HEK293 (cell line): ENCODE results near the gene QDPR.
A peak's percentile ranks its signal among the peaks of the same experiment; 100 is the strongest.

ENCODE experiments used
- KLF1 ChIP-seq: fragments of 450-650 bp; formaldehyde crosslinking; IDR thresholded peaks from 2 replicates; pipeline ENCODE4 v1.5.1; 2016; ENCODE audit warnings: missing biosample characterization, missing genetic modification characterization
- KLF7 ChIP-seq: fragments of 450-650 bp; formaldehyde crosslinking; IDR thresholded peaks from 2 replicates; pipeline ENCODE4 v1.5.1; 2016; ENCODE audit warnings: missing biosample characterization, missing genetic modification characterization, borderline replicate concordance
- REST ChIP-seq: fragments of 450-650 bp; formaldehyde crosslinking; IDR thresholded peaks from 2 replicates; pipeline ENCODE4 v1.5.1; 2016; ENCODE audit warnings: missing biosample characterization, missing genetic modification characterization
- SCRT1 ChIP-seq: fragments of 450-650 bp; formaldehyde crosslinking; IDR thresholded peaks from 2 replicates; pipeline ENCODE4 v1.5.1; 2016; ENCODE audit warnings: missing biosample characterization, missing genetic modification characterization, borderline replicate concordance
- TCF7L2 ChIP-seq: IDR thresholded peaks from 2 replicates; pipeline ENCODE4 v1.6.1; 2011; ENCODE audit warnings: low read depth, mild to moderate bottlenecking, inconsistent platforms, low read length, moderate library complexity, borderline replicate concordance
- ZBTB1 ChIP-seq: fragments of 450-650 bp; formaldehyde crosslinking; IDR thresholded peaks from 2 replicates; pipeline ENCODE4 v1.5.1; 2016; ENCODE audit warnings: missing biosample characterization, missing genetic modification characterization
- ZBTB20 ChIP-seq: fragments of 450-650 bp; formaldehyde crosslinking; IDR thresholded peaks from 2 replicates; pipeline ENCODE4 v1.5.1; 2016; ENCODE audit warnings: missing biosample characterization, missing genetic modification characterization
- ZBTB26 ChIP-seq: fragments of 450-650 bp; formaldehyde crosslinking; optimal IDR thresholded peaks from 2 replicates; pipeline ENCODE3; 2016; ENCODE audit warnings: missing biosample characterization, mild to moderate bottlenecking, missing genetic modification characterization
- ZEB2 ChIP-seq: fragments of 450-650 bp; formaldehyde crosslinking; IDR thresholded peaks from 2 replicates; pipeline ENCODE4 v1.5.1; 2016; ENCODE audit warnings: missing biosample characterization, missing genetic modification characterization
- ZNF133 ChIP-seq: fragments of 450-650 bp; formaldehyde crosslinking; IDR thresholded peaks from 2 replicates; pipeline ENCODE4 v1.5.1; 2016; ENCODE audit warnings: missing biosample characterization, missing genetic modification characterization
- ZNF140 ChIP-seq: fragments of 450-650 bp; formaldehyde crosslinking; IDR thresholded peaks from 2 replicates; pipeline ENCODE4 v1.5.1; 2016; ENCODE audit warnings: missing biosample characterization, missing genetic modification characterization
- ZNF146 ChIP-seq: fragments of 450-650 bp; formaldehyde crosslinking; IDR thresholded peaks from 2 replicates; pipeline ENCODE4 v1.5.1; 2016; ENCODE audit warnings: missing biosample characterization, missing genetic modification characterization
- ZNF174 ChIP-seq: fragments of 450-650 bp; formaldehyde crosslinking; IDR thresholded peaks from 2 replicates; pipeline ENCODE4 v1.5.0; 2017; ENCODE audit warnings: missing biosample characterization, mild to moderate bottlenecking, missing genetic modification characterization
- ZNF18 ChIP-seq: fragments of 450-650 bp; formaldehyde crosslinking; IDR thresholded peaks from 2 replicates; pipeline ENCODE4 v1.5.1; 2016; ENCODE audit warnings: missing biosample characterization, missing genetic modification characterization
- ZNF214 ChIP-seq: fragments of 450-650 bp; formaldehyde crosslinking; IDR thresholded peaks from 2 replicates; pipeline ENCODE4 v1.5.1; 2017; ENCODE audit warnings: missing biosample characterization, mild to moderate bottlenecking, missing genetic modification characterization, borderline replicate concordance
- ZNF23 ChIP-seq: fragments of 450-650 bp; formaldehyde crosslinking; IDR thresholded peaks from 2 replicates; pipeline ENCODE4 v1.5.1; 2016; ENCODE audit warnings: missing biosample characterization, missing genetic modification characterization, borderline replicate concordance
- ZNF266 ChIP-seq: fragments of 450-650 bp; formaldehyde crosslinking; IDR thresholded peaks from 2 replicates; pipeline ENCODE4 v1.5.1; 2016; ENCODE audit warnings: missing biosample characterization, missing genetic modification characterization, low read depth
- ZNF280D ChIP-seq: fragments of 450-650 bp; formaldehyde crosslinking; IDR thresholded peaks from 2 replicates; pipeline ENCODE4 v1.5.1; 2016; ENCODE audit warnings: missing biosample characterization, missing genetic modification characterization
- ZNF324 ChIP-seq: fragments of 450-650 bp; formaldehyde crosslinking; IDR thresholded peaks from 2 replicates; pipeline ENCODE4 v1.5.1; 2016; ENCODE audit warnings: missing biosample characterization, missing genetic modification characterization
- ZNF426 ChIP-seq: fragments of 450-650 bp; formaldehyde crosslinking; IDR thresholded peaks from 2 replicates; pipeline ENCODE4 v1.5.1; 2017; ENCODE audit warnings: missing biosample characterization, missing genetic modification characterization, mild to moderate bottlenecking, inconsistent platforms, moderate library complexity
- ZNF433 ChIP-seq: fragments of 450-650 bp; formaldehyde crosslinking; IDR thresholded peaks from 2 replicates; pipeline ENCODE4 v1.5.1; 2016; ENCODE audit warnings: missing biosample characterization, missing genetic modification characterization, low read depth
- ZNF510 ChIP-seq: fragments of 450-650 bp; formaldehyde crosslinking; IDR thresholded peaks from 2 replicates; pipeline ENCODE4 v1.5.1; 2018; ENCODE audit warnings: mild to moderate bottlenecking, missing genetic modification characterization, missing biosample characterization; ENCODE audit not compliant: insufficient replicate concordance
- ZNF555 ChIP-seq: fragments of 450-650 bp; formaldehyde crosslinking; conservative IDR thresholded peaks from 2 replicates; pipeline ENCODE4 v1.5.1; 2017; ENCODE audit warnings: missing biosample characterization, mild to moderate bottlenecking, missing genetic modification characterization, inconsistent platforms
- ZNF558 ChIP-seq: fragments of 450-650 bp; formaldehyde crosslinking; IDR thresholded peaks from 2 replicates; pipeline ENCODE4 v1.5.1; 2016; ENCODE audit warnings: missing biosample characterization, missing genetic modification characterization
- ZNF629 ChIP-seq: fragments of 450-650 bp; formaldehyde crosslinking; IDR thresholded peaks from 2 replicates; pipeline ENCODE4 v1.5.1; 2017; ENCODE audit warnings: missing biosample characterization, missing genetic modification characterization
- ZNF660 ChIP-seq: fragments of 450-650 bp; IDR thresholded peaks from 2 replicates; pipeline ENCODE4 v1.5.1; 2018; ENCODE audit warnings: missing biosample characterization, mild to moderate bottlenecking, missing genetic modification characterization
- ZNF747 ChIP-seq: fragments of 450-650 bp; formaldehyde crosslinking; IDR thresholded peaks from 2 replicates; pipeline ENCODE4 v1.5.1; 2016; ENCODE audit warnings: missing biosample characterization, missing genetic modification characterization
- ZNF777 ChIP-seq: fragments of 450-650 bp; formaldehyde crosslinking; IDR thresholded peaks from 2 replicates; pipeline ENCODE4 v1.5.1; 2017; ENCODE audit warnings: missing biosample characterization, missing genetic modification characterization, borderline replicate concordance
- ZNF785 ChIP-seq: fragments of 450-650 bp; formaldehyde crosslinking; IDR thresholded peaks from 2 replicates; pipeline ENCODE4 v1.5.1; 2016; ENCODE audit warnings: missing biosample characterization, missing genetic modification characterization
- ZSCAN23 ChIP-seq: fragments of 450-650 bp; formaldehyde crosslinking; IDR thresholded peaks from 2 replicates; pipeline ENCODE4 v1.5.1; 2016; ENCODE audit warnings: missing biosample characterization, missing genetic modification characterization

The QDPR gene

DNA sequence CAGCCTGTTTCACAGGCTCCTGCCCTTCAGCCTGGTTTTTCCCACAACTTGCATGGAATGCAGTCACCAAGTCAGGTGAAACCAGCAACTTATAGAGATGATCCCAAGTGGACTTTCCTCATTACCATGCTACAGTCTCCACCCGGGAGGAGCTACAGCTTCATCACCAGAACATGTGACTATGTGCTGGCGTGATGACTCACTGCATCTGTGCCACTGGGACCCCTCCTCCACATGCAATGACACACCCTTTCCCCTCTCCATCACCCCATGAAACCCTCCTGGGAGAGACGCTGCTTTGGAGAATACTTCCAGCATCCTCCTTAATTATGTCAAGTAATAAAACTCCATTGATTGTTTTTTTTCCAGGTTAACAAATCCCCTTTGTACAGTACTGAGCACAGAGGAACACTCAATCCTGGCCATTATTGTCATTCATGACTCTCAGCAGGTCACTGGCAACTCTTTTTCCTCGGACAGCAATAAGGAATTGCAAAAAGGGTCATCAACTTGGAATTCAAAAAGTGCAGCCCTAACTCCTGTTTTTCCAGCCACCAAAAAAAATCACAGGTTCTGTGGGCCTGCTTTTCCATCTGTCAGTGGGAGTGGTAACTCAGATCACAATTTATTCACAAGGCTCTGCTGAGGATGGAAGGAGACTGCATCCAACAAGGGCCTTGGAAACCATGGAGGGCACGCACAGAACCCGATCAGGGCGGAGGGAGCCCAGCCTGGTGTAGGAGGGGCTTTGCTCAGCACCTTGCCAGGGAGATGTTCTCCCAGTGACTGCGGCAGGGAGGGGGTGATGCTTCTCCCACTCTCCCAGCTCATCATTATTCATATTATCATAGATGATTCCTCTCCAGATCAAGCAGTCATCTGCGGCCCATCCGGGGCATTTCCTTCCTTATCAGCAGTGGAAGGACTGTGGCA, 17.4 kb downstream of the QDPR start (continued):
- TF ChIP-seq ZNF558 (tag by site-specific recombination): peak; percentile 33; the same call in 1 of the 2 replicates
- TF ChIP-seq ZNF140 (tag by site-specific recombination): no peak
- no peak for TF ChIP-seq ZNF555
- no peak for TF ChIP-seq KLF7 (tag by site-specific recombination)
- no peak for TF ChIP-seq ZNF23 (tag by site-specific recombination)
- TF ChIP-seq ZNF280D (tag by site-specific recombination): no peak
- peak; percentile 75; the same call in 1 of the 2 replicates for TF ChIP-seq ZEB2 (tag by site-specific recombination)
- no peak for TF ChIP-seq ZNF133 (tag by site-specific recombination)
- no peak for TF ChIP-seq REST (tag by site-specific recombination)
- TF ChIP-seq ZNF18 (tag by site-specific recombination): no peak
- no peak for TF ChIP-seq ZNF214 (tag by site-specific recombination)
- 0 out of 2 replicates have a peak, but pooled peaks have one; percentile 34 for TF ChIP-seq ZNF324 (tag by site-specific recombination)
- TF ChIP-seq ZBTB1: no peak
- peak; percentile 72 for TF ChIP-seq KLF1 (tag by site-specific recombination)
- TF ChIP-seq ZNF785 (tag by site-specific recombination): no peak
- TF ChIP-seq ZBTB20 (tag by site-specific recombination): no peak
- TF ChIP-seq SCRT1 (tag by site-specific recombination): no peak
- no peak for TF ChIP-seq ZNF510 (tag by site-specific recombination)
- TF ChIP-seq ZNF146: no peak
- no peak for TF ChIP-seq ZNF426 (tag by site-specific recombination)
- TF ChIP-seq ZNF660: peak; percentile 69
- TF ChIP-seq ZNF777 (tag by site-specific recombination): no peak
- TF ChIP-seq TCF7L2: no peak
- TF ChIP-seq ZNF629 (tag by site-specific recombination): peak; percentile 74
- no peak for TF ChIP-seq ZNF433 (tag by site-specific recombination)
- 0 out of 2 replicates have a peak, but pooled peaks have one; percentile 37 for TF ChIP-seq ZSCAN23
- no peak for TF ChIP-seq ZBTB26 (tag by site-specific recombination)
- TF ChIP-seq ZNF266 (tag by site-specific recombination): no peak
- no peak for TF ChIP-seq ZNF747
- TF ChIP-seq ZNF174 (tag by site-specific recombination): no peak
